ENCODE results near the gene NUSAP1. TPM values are rescaled to one million over a fixed set of nuclear protein-coding genes. Genes with fewer than 3 reads are reported as not detected.
"Not testable (repeated sequence)": the region's sequence is repeated elsewhere in the genome, so short reads cannot be mapped to it uniquely, and the experiment has no call there.

Gene NUSAP1
- total RNA-seq, 1 donor from 2014 or later: 22.8 TPM

DNA sequence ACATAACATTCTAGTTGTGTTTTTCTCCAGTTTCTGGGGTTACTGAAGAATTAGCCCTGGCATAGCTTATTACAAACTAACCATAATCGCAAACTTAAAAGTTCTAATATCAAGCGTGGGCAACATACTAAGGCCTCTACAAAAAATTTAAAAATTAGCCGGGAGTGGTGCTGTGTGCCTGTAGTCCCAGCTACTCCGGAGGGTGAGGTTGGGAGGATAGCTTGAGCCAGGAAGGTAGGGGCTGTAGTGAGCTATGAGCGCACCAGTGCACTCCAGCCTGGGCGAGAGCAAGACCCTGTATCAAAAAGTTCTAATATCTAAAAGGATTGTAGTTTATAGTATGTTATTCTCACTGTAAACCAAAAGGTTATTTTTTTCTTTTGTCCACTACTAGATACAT, 1.4 kb upstream of the NUSAP1 start:
- no peak for FAIRE-seq

DNA sequence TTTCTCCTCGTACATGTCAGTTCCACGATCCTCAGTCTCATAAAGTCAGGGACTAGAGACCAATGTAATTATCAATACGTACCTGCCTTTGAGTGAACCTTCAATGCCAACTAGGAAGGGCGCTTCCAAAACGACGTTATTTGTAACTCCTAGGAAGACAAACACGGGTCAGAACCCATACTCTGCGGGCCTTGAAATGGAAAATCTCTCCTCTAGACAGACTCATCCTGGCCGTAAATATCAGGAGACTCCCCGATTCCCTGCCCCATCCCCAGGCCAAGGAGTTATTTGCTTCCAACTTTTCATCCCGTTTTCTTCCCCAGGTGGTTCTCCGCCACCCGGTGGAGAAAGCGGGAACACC, 868 bp upstream of the NUSAP1 start:
- DNase-seq (ENCODE audit: low spot score in 2 of 2) (peak in 1 of 2 donors; percentile 60), FAIRE-seq (no peak)

More for the DNA sequence above, 1.4 kb upstream of the NUSAP1 start:
- DNase-seq (ENCODE audit: low spot score in 2 of 2): no peak

DNA sequence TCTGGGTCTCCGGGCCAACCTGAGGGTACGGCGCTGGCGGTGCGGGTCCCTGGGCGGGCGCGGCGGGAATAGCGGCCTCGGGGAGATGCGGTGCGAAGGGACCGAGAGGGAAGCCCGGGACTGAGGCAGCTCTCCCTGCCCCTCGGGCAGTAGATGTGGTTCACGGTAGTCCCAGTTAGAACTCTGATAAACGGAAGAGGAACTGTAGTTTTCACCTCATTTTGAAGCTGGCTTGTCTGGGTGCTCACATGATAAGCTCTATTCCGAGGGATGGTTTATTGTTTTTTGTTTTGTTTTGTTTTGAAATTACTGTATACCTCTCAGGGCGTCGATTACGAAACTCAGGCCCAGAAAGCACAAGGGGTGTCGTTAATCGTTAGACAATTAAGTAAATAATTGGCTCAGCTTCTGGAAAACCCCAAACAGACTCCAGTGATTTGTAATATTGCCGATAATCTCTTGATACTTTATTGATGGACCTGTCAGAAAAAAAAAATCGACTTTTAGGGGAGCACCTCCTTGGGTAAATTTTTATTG, 413 bp downstream of the NUSAP1 start:
- DNase-seq (ENCODE audit: low spot score in 2 of 2) (peak in 1 of 2 donors; percentile 22), FAIRE-seq (no peak)

DNA sequence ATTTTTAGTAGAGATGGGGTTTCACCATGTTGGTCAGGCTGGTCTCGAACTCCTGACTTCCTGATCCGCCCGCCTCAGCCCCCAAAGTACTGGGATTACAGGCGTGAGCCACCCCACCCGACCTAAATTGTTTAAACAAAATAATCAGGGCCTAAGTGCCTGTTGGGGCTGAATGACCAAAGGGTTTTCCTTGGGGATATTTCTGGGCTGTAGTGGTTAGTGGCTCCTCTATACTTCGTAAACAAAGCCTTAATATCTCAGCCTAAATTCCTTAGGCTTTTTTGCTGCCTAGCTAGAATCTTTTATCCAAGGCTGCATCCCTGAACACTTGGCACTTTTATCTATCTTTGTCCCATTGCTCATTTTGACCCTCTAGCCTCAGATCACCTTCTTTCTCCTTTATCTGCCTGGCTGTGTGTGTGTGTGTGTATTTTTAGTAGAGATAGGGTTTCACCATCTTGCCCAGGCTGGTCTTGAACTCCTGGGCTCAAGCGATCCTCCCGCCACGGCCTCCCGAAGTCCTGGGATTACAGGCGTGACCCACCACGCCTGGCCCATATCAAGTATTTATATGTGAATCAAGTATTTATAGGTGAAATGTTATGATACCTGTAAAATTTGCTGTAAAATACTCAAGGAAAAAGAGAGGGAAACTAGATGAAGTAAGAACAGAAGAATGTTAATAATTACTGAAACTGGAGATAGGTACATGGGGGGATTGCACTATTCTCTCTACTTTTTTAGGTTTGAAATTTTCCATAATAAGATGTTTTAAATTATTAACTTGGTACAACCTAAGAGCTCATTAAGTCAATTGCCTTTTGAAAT, 1.8 kb downstream of the NUSAP1 start:
- no peak for FAIRE-seq

DNA sequence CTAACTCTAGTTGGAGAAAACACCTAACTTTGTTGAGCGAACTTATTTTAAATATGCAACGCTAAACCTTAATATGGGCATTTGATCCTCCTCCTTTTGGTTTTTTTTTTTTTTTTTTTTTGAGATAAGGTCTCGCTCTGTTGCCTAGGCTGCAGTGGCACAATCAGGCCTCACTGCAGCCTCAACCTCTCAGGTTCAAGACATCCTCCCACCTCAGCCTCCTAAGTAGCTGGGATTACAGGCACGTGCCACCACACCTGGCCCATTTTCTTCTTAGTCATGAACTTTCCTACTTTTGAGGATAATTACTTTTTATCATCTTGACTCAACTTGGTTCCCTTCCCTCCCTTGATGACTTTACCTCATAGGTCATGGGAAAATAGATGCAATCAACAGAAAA, 3.9 kb downstream of the NUSAP1 start:
- FAIRE-seq (no peak), DNase-seq (ENCODE audit: low spot score in 2 of 2) (no peak)

More for the DNA sequence above, 1.8 kb downstream of the NUSAP1 start:
- no peak for DNase-seq (ENCODE audit: low spot score in 2 of 2)

DNA sequence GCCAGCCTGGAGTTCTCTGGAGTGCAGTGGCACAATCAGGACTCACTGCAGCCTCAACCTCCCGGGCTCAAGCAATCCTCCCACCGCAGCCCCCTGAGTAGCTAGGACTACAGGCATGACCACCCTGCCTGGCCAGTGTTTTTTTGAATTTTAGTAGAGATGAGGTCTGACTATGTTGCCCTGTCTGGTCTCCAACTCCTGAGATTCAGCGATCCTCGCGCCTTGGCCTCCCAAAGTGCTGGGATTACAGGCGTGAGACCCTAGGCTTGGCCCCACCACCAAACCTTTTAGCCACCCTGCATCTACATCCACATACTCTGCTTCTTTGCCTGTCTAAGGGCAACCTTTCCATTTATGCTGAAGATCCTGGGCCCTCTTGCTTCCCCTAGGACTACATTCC, 4.4 kb downstream of the NUSAP1 start:
- no peak for FAIRE-seq
- DNase-seq (ENCODE audit: low spot score in 2 of 2): no peak

DNA sequence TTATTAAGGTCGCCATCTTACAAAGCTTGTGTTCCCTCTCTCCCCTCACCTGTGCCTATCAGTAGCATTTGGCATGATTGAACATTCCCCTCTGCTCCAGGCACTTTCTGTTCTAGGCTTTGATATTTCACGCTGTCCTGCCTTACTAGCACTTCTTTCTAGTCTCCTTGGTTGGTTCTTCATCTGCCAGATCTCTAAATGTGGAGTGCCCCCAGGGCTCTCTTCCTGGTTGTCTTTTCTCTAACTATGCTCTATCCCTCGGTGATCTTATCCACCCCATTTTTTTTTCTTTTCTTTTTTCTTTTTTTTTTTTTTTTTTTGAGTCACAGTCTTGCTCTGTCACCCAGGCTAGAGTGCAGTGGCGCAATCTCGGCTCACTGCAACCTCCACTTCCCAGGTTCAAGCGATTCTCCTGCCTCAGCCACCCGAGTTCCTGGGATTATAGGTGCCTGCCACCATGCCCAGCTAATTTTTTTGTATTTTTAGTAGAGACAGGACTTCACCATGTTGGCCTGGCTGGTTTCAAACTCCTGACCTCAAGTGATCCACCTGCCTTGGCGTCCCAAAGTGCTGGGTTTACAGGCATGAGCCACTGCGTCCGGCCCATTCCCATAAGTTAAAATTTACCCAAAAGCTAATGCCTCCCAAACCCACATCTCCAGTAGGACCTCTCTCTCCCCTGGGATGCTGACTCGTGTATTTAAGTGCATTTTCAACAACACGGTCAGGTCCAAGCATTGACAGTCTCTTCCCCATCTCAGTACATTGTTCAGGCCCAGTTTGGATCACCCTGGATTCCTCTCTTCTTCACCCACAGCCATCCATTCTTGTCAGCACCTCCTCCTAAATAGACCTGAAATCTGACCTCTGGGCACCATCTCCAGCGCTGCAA, 5.2 kb downstream of the NUSAP1 start:
- DNase-seq (ENCODE audit: low spot score in 2 of 2) (no peak), FAIRE-seq (no peak)

DNA sequence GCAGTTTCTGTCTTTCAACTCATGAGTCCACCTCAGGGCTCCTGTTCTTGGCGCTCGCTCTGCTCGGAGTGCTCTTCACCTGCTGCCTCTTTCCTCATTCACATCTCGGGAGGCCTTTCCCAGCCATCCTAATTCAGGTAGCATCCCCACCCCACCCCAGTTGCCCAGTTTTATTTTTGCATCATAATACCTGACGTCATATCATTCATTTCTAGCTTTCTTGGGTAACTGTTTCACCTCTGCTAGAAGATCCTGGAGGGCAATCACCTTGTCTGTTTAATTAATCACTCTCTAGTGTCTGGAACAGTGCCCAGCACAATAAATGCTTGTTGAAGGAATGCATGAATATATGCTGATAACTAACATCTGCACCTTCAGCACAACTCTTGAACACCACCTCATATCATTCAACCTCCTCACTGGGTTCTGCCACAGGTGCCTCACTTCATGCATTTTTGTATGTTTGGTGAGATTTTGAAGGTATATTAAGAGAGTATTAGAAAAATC, 7.6 kb downstream of the NUSAP1 start:
- no peak for FAIRE-seq
- no peak for DNase-seq (ENCODE audit: low spot score in 2 of 2)

DNA sequence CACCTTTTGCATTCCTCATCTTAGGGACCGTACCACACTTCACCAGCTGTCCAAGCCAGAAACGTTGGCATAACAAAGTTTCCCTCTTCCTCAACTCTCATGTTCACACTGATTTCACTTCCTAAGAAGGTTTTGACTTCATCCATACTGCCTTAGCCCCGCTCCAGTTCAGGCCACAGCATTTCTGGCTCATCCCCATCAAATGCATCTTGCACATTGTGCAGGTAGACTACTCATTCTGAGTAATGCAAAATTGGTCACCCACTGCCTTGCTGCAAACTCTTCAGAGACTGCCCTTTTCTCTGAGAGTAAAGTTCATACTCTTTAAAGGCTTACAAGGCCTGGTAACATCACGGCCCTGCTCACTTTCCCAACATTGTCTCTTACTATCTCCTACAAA, 8.8 kb downstream of the NUSAP1 start:
- DNase-seq (ENCODE audit: low spot score in 2 of 2): no peak
- no peak for FAIRE-seq

DNA sequence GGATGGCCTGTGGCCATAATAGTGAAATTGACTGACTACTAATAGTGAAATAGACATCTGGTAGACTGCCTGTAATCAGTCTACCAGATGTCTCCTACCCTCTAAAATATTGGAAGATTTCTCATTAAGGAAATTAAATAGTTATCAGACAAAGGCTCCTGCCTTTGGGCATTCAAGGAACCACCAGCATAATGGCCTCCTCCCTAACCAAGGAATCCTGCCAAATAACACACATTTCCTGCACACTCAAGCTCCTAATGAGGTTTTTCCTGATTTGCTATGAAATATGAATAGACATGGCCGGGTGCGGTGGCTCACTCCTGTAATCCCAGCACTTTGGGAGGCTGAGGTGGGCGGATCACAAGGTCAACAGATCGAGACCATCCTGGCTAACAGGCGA, 14.6 kb downstream of the NUSAP1 start:
- no peak for FAIRE-seq
- no peak for DNase-seq (ENCODE audit: low spot score in 2 of 2)

DNA sequence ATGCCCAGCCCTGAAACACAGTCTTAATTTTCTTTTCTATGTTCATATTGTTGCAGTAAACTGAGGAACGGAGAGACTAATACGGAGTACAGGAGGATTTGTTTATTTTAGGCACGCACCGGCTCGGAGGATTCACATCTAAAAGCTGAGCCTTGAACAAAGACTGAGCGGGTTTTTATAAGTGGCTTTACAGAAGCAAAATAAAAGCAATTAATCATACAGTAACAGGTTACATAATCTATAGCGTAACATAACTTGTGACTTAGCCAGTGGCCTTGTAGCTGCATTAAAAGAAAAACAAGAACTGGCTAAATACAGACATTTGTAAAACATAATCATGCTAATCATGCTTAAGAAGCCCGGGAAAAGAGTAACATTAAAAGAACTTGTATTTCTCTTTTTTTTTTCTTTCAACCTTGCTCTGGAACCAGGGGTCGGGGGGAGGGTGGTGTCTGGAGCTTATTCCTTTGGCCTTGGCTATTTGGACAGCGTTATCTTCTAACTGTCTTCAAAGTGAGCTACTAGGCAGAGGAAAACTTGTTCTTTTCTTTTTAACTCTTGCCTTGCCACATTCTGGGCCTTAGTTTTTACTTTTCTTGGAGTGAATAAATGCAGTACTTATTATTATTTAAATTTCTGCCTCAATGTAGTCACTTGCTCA, 17.5 kb downstream of the NUSAP1 start:
- FAIRE-seq: no peak
- DNase-seq (ENCODE audit: low spot score in 2 of 2): no peak

DNA sequence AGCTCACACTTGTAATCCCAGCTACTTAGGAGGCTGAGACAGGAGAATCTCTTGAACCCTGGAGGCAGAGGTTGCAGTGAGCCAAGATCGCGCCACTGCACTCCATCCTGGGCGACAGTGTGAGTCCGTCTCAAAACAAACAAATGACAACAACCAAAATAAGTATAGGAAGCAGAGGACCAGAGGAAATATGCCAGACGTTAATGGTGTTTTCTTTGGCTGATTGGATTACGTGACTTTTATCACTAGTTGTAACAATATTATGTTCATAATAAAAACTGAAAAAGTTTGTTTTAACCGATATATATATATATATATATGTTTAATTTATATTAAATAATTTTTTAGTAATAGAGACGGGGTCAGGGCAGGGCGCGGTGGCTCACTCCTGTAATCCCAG, 21.7 kb downstream of the NUSAP1 start:
- DNase-seq (ENCODE audit: low spot score in 2 of 2): no peak

DNA sequence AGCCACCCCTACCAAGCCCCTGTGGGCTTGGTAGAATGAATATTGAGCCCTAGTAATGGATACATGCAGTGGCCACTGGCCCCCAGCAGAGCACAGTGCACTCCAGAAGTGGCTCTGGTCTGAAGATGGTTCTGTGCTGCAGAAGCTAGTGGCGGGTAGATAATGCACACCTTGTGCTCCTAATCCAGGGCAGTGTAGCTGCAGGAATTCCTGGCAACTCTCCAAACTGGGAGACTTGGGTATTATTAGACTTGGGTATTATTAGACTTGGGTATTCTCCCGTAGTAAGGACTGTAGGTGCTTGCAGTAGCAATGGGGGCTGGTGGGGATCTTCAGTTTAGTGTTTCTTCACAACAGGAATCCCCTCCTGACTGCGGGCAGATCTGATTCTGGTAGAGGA, 34.7 kb downstream of the NUSAP1 start:
- DNase-seq (ENCODE audit: low spot score in 2 of 2) (no peak), FAIRE-seq (no peak)

More for the DNA sequence above, 21.7 kb downstream of the NUSAP1 start:
- no peak for FAIRE-seq

DNA sequence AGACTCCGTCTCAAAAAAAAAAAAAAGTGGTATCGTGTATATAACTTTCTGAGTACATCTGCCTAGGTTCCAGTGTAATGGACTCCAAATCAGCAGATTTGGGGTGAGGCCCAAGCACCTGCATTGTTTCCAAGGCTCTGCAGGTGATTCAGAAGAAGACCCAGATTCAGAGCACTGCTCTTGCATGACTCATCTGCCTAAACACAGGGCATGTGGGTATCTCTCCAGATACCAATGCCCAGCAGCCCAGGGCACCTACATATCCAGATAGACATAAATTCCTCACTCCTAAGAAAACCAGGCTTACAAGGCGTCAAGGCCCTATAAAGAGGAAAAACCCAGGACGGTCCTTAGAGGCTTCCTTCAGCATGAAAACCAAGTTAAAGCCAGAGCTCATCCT, 45.3 kb downstream of the NUSAP1 start:
- DNase-seq (ENCODE audit: low spot score in 2 of 2): no peak
- FAIRE-seq: no peak

DNA sequence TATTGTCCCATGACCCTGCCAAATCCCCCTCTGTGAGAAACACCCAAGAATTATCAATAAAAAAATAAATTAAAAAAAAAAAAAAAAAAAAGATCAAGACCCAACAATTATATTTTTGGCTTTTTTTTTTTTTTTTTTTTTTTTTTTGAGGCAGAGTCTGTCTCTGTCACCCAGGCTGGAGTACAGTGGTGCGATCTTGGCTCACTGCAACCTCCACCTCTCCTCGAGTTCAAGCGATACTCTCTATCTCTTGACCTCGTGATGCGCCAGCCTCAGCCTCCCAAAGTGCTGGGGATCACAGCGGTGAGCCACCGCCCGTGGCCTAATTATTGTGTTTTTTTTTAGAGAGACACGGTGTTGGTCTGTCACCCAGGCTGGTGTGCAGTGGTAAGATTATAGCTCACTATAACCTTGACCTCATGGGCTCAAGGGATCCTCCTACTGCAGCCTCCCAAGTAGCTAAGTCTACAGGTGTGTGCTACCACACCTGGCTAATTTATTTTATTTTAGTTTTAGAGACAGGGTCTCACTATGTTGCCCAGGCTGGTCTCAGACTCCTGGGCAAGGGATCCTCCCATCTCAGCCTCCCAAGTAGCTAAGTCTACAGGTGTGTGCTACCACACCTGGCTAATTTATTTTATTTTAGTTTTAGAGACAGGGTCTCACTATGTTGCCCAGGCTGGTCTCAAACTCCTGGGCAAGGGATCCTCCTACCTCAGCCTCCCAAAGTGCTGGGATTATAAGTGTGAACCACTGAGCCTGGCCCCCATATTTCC, 51.5 kb downstream of the NUSAP1 start:
- FAIRE-seq; DNase-seq (ENCODE audit: low spot score in 2 of 2): not testable (repeated sequence)

DNA sequence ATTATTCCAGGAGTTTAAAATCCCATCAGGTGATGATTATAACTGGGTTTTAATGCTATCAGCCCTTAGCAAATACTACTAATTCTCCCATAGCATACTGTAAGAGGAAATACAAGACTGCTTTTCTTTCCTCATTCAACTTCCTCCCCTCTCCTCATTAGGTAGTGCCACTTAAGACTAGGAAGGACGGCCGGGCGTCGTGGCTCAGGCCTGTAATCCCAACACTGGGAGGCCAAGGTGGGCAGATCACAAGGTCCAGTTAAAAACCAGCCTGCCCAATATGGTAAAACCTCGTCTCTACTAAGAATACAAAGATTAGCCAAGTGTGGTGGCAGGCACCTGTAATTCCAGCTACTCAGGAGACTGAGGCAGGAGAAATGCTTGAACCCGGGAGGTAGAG, 55.0 kb downstream of the NUSAP1 start:
- no peak for FAIRE-seq
- no peak for DNase-seq (ENCODE audit: low spot score in 2 of 2)

DNA sequence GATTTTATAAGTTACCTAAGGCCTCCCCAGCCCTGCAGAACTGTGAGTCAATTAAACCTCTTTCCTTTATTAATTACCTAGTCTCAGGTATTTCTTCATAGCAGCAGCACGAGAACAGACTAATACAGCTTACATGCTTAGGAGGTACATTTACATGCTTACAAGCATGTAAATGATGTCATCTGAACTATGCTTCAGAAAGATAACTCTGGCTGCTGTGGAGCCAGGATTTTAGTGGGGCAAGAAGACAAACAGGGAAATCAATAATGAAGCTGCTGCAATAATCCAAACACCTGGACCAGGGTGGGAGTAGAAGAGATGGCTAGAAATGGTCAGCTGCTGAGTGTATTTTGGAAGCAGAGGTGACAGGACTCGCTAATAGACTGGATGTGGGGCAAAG, 60.0 kb downstream of the NUSAP1 start:
- FAIRE-seq (no peak), DNase-seq (ENCODE audit: low spot score in 2 of 2) (no peak)

DNA sequence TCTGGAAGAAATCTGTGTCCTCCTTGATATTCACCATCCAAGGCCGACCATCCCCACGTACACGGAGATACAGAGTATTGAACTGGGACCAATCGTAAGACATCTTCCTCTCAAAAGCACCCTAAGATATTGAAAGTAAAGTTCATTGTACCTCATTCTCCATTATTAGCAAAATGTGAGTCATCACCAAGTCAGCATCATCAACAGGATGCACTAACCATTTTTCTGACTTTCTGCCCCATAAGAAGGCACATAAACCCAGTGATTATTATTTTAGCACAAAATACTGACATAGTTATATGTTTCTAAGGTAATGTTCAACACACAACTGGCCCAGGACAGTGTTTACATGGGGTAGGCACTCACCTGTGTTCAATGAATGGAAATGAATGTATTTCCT, 62.2 kb downstream of the NUSAP1 start:
- DNase-seq (ENCODE audit: low spot score in 2 of 2) (no peak), FAIRE-seq (no peak)

DNA sequence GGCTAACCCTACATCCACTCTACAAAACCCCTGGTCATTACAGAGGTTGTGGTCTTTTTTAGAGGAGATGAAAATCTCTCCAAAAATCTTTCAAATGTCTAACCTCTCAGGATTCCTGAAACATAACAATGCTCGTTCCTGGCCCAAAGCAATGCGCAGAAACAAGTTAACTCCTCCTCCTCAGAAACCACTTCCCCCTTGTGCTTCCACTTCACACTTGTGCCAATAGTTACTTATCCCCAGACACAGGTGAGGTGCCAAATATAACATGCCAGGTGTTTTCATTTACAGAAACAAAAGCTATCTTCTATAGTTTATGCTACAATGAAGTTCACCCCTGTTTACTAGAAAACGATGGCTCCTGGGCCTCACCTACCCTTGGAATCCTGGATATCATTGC, 63.4 kb downstream of the NUSAP1 start:
- FAIRE-seq (no peak), DNase-seq (ENCODE audit: low spot score in 2 of 2) (no peak)

DNA sequence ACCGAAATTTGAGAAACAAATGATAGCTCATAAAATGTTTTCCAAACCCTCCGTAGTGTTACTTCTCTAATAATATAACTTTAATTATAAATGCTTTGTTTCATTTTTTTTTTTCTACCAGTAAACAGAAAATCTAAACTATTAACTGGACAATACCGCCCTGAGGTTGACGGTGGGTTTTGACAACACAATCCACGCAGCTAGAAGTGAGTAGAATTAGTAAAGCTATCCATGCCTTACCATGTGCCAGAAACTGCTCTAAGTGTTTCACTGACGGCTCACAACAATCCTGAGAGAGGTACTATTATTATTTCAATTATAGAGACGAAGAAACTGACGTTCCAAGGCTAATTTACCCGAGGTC, 69.2 kb downstream of the NUSAP1 start:
- FAIRE-seq (no peak), DNase-seq (ENCODE audit: low spot score in 2 of 2) (peak in 1 of 2 donors; percentile 39)
